Natural killer cell (primary cell): Measurements from ENCODE around the gene PCNA. TPM values are rescaled to one million over a fixed set of nuclear protein-coding genes. Genes with fewer than 3 reads are reported as not detected.
A peak's percentile ranks its signal among the peaks of the same experiment; 100 is the strongest.

Source experiments
- ATAC-seq, 3 donors: fragments of 150-1000 bp in 2 of 3; fragments of 200-7000 bp in 1 of 3; cut with Tn5 transposase; 1 replicate in 1 of 3; 2 replicates in 2 of 3; pipeline ENCODE4 v1.10.0; 2021; ENCODE audit warnings: mild to moderate bottlenecking in 2 of 3, moderate library complexity in 2 of 3
- DNase-seq, 2 donors: peaks; one replicate each; pipeline versions ENCODE4 v3.0.0 to v3.0.0-alpha.2; 2013 to 2021; ENCODE audit warnings: mixed read lengths in 1 of 2
- H3K27ac ChIP-seq: one replicate; pipeline ENCODE4 v1.5.1; 2013; ENCODE audit warnings: mild to moderate bottlenecking, low read length
- H3K27me3 ChIP-seq: one replicate; pipeline ENCODE4 v1.6.1; 2013; ENCODE audit warnings: low read length; ENCODE audit not compliant: control insufficient read depth, insufficient read depth
- H3K36me3 ChIP-seq: one replicate; pipeline ENCODE4 v1.6.1; 2013; ENCODE audit warnings: low read length; ENCODE audit not compliant: control insufficient read depth, insufficient read depth
- H3K4me1 ChIP-seq: one replicate; pipeline ENCODE4 v1.6.1; 2013; ENCODE audit warnings: low read length; ENCODE audit not compliant: control insufficient read depth, insufficient read depth
- H3K4me3 ChIP-seq: one replicate; pipeline ENCODE4 v1.5.1; 2013; ENCODE audit warnings: low read length
- H3K9me3 ChIP-seq: one replicate; pipeline ENCODE4 v1.6.1; 2013; ENCODE audit warnings: low read length; ENCODE audit not compliant: control insufficient read depth, insufficient read depth
- H3K27ac Mint-ChIP-seq, 2 donors: one replicate each; pipeline ENCODE4 v1.8.0; 2022; ENCODE audit warnings: mild to moderate bottlenecking in 2 of 2, mixed read lengths in 2 of 2, moderate library complexity in 1 of 2
- H3K27me3 Mint-ChIP-seq, 2 donors: one replicate each; pipeline ENCODE4 v1.8.0; 2022; ENCODE audit warnings: low read depth in 2 of 2, mixed read lengths in 2 of 2
- H3K36me3 Mint-ChIP-seq: one replicate; pipeline ENCODE4 v1.8.0; 2022; ENCODE audit warnings: mixed read lengths
- H3K4me1 Mint-ChIP-seq, 2 donors: one replicate each; pipeline ENCODE4 v1.8.0; 2022; ENCODE audit warnings: mixed read lengths in 2 of 2
- H3K4me3 Mint-ChIP-seq: one replicate; pipeline ENCODE4 v1.8.0; 2022; ENCODE audit warnings: mild to moderate bottlenecking, moderate library complexity, mixed read lengths
- H3K9me3 Mint-ChIP-seq, 2 donors: one replicate each; pipeline ENCODE4 v1.8.0; 2022; ENCODE audit warnings: mixed read lengths in 2 of 2
- CTCF ChIP-seq: fragments of 200-600 bp; IDR thresholded peaks from one replicate; pipeline ENCODE4 v1.8.0; 2022; ENCODE audit warnings: antibody characterized with exemption
- WGBS: methylation state at CpG from one replicate; pipeline ENCODE4 v1.1.7; 2013; ENCODE audit warnings: missing lambda C conversion rate; ENCODE audit not compliant: insufficient coverage; 5-methylcytosine and 5-hydroxymethylcytosine counted together
- intact Hi-C: fragments of 100-400 bp; cut with micrococcal nuclease; formaldehyde crosslinking; loops from one replicate; pipeline ENCODE4 v1.14.2; 2022
- total RNA-seq, 4 donors: library from RNA; stranded (reverse); fragments of 120-200 nt in 1 of 4; gene quantifications; one replicate each; pipeline versions ENCODE4 v1.2.3 to v1.2.4, GENCODE V29; 2013 to 2022

Gene PCNA
- total RNA-seq, 3 donors from 2014 or later (not counting 1 experiment from before 2014, with no cell fraction given), result 41.5 to 50.6 (median 46.9) TPM

- WGBS, result 94% methylated on average over 2 of the region's 2 CpGs
- Mint-ChIP-seq H3K9me3 (no peaks in the 10 kb centered on the region), H3K4me1 (peaks cover 11 to 16% of the 10 kb centered on the region in 2 donors), H3K36me3 (peaks cover 8% of the 10 kb centered on the region), H3K4me3 (no peak overlapping the region), H3K27ac (peak overlapping the region in 1 of 2 donors; percentile 27), H3K27me3 (no peaks in the 10 kb centered on the region)
- intact Hi-C loops, result no loop called here
- DNase-seq (no peak), ATAC-seq (no peak)
- Histone ChIP-seq H3K27me3 (no peaks in the 10 kb centered on the region), H3K27ac (no peak overlapping the region), H3K36me3 (peaks cover 27% of the 10 kb centered on the region), H3K4me3 (no peak overlapping the region), H3K4me1 (peaks cover 4% of the 10 kb centered on the region), H3K9me3 (no peaks in the 10 kb centered on the region)
- TF ChIP-seq CTCF, result no peak
Observed at GRCh38 chr20:5096463-5096862, 23.3 kb downstream of the PCNA start.

GRCh38 chr20:5095931-5096330, 23.8 kb downstream of the PCNA start:
- TF ChIP-seq CTCF, result no peak
- ATAC-seq (no peak), DNase-seq (no peak)
- Mint-ChIP-seq H3K9me3 (no peaks in the 10 kb centered on the region), H3K4me1 (peaks cover 6 to 11% of the 10 kb centered on the region in 2 donors), H3K27me3 (no peaks in the 10 kb centered on the region), H3K4me3 (no peak overlapping the region), H3K36me3 (peaks cover 7% of the 10 kb centered on the region), H3K27ac (peak overlapping the region in 1 of 2 donors; percentile 27)
- H3K9me3 ChIP-seq, result no peaks in the 10 kb centered on the region
- H3K27me3 ChIP-seq, result no peaks in the 10 kb centered on the region
- intact Hi-C loops, result no loop called here
- H3K4me1 ChIP-seq, result peaks cover 4% of the 10 kb centered on the region
- WGBS, result 100% methylated on average over 3 of the region's 3 CpGs
- H3K27ac ChIP-seq, result no peak overlapping the region
- H3K36me3 ChIP-seq, result peaks cover 22% of the 10 kb centered on the region
- H3K4me3 ChIP-seq, result no peak overlapping the region

DNA sequence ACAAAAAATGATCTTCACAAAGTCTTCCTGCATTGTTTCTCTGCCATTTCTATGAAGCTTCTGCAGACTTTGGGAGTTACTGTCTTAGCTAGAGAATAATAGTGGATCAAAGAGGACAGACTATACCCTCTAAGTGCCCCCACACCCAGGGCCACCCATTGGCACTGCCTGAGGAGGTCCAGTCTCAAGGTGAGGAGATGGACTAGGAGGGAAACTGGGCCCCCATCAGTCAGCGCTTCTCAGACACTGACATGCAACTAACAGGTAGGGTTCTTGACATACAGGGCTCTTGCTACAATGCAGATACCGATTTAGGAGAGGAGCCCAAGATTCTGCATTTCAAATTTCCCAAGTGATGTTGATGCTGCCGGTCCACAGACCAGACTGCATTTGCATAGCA, 24.3 kb downstream of the PCNA start:
- no peak overlapping the region for H3K27ac ChIP-seq
- ATAC-seq, result no peak
- no peak for TF ChIP-seq CTCF
- no peak overlapping the region for H3K4me3 ChIP-seq
- 99% methylated on average over 3 of the region's 3 CpGs for WGBS
- intact Hi-C loops, result no loop called here
- no peaks in the 10 kb centered on the region for H3K9me3 ChIP-seq
- Mint-ChIP-seq H3K36me3 (peaks cover 7% of the 10 kb centered on the region), H3K4me3 (no peak overlapping the region), H3K27me3 (no peaks in the 10 kb centered on the region), H3K9me3 (no peaks in the 10 kb centered on the region), H3K4me1 (peaks cover 6 to 10% of the 10 kb centered on the region in 2 donors), H3K27ac (peak overlapping the region; percentile 27 to 32)
- H3K4me1 ChIP-seq, result peaks cover 2% of the 10 kb centered on the region
- peaks cover 21% of the 10 kb centered on the region for H3K36me3 ChIP-seq
- DNase-seq, result no peak
- no peaks in the 10 kb centered on the region for H3K27me3 ChIP-seq

GRCh38 chr20:5092765-5093339, 26.9 kb downstream of the PCNA start:
- TF ChIP-seq CTCF, result no peak
- WGBS, result no CpG with 5 or more reads among the region's 4 CpGs
- H3K27me3 Mint-ChIP-seq, result no peaks in the 10 kb centered on the region
- no peaks in the 10 kb centered on the region for H3K9me3 Mint-ChIP-seq
- ATAC-seq, result no peak
- Histone ChIP-seq H3K4me1 (peaks cover 16% of the 10 kb centered on the region), H3K4me3 (no peak overlapping the region), H3K36me3 (peaks cover 12% of the 10 kb centered on the region), H3K9me3 (no peaks in the 10 kb centered on the region), H3K27ac (no peak overlapping the region), H3K27me3 (no peaks in the 10 kb centered on the region)
- peak overlapping the region; percentile 40 to 56 for H3K27ac Mint-ChIP-seq
- H3K4me1 Mint-ChIP-seq, result peaks cover 15 to 20% of the 10 kb centered on the region in 2 donors
- no peak overlapping the region for H3K4me3 Mint-ChIP-seq
- H3K36me3 Mint-ChIP-seq, result no peaks in the 10 kb centered on the region
- intact Hi-C loops, result no loop called here
- no peak for DNase-seq
